Measurements from ENCODE around the gene FGF5.

DNA sequence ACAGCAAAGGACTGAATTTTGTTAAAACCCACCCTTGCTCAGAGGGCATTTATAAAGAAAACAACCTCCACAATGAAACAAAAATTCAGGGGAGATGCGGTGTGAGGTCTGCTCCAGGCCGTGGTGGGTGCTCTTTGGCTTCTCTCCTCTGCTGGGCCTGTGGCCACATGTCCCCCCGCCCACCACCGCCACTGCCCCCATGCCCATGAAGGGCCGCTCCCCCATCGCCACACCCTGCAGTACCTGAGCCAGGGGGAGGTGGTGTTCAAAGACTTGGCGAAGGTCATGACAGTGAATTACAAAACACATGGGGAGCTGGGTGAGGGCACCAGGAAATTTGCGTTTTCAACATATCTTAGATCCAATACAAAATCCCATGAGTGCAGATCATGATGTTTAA lies 54.9 kb downstream of the FGF5 start:
- TF ChIP-seq ZBTB21 (tag by site-specific recombination; IDR thresholded peaks at IDR 0.05) (no peak), MYNN (tag by site-specific recombination; IDR thresholded peaks at IDR 0.05; ENCODE audit: borderline replicate concordance) (no peak), BCL11B (tag by site-specific recombination; IDR thresholded peaks at IDR 0.05; ENCODE audit: low read depth) (no peak), ZNF416 (tag by site-specific recombination; IDR thresholded peaks at IDR 0.05) (no peak), ZNF707 (tag by site-specific recombination; IDR thresholded peaks at IDR 0.05) (no peak), ZFP3 (tag by site-specific recombination; IDR thresholded peaks at IDR 0.05; ENCODE audit: low read depth) (no peak), ZNF274 (IDR thresholded peaks at IDR 0.05; ENCODE audit: low read length) (no peak), ZNF274 (tag by site-specific recombination; IDR thresholded peaks at IDR 0.05; ENCODE audit: borderline replicate concordance) (no peak)
- TF ChIP-seq, protein P1, sequence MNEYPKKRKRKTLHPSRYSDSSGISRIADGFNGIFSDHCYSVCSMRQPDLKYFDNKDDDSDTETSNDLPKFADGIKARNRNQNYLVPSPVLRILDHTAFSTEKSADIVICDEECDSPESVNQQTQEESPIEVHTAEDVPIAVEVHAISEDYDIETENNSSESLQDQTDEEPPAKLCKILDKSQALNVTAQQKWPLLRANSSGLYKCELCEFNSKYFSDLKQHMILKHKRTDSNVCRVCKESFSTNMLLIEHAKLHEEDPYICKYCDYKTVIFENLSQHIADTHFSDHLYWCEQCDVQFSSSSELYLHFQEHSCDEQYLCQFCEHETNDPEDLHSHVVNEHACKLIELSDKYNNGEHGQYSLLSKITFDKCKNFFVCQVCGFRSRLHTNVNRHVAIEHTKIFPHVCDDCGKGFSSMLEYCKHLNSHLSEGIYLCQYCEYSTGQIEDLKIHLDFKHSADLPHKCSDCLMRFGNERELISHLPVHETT (tag by site-specific recombination; IDR thresholded peaks at IDR 0.05) = no peak
- TF ChIP-seq, protein P2, sequence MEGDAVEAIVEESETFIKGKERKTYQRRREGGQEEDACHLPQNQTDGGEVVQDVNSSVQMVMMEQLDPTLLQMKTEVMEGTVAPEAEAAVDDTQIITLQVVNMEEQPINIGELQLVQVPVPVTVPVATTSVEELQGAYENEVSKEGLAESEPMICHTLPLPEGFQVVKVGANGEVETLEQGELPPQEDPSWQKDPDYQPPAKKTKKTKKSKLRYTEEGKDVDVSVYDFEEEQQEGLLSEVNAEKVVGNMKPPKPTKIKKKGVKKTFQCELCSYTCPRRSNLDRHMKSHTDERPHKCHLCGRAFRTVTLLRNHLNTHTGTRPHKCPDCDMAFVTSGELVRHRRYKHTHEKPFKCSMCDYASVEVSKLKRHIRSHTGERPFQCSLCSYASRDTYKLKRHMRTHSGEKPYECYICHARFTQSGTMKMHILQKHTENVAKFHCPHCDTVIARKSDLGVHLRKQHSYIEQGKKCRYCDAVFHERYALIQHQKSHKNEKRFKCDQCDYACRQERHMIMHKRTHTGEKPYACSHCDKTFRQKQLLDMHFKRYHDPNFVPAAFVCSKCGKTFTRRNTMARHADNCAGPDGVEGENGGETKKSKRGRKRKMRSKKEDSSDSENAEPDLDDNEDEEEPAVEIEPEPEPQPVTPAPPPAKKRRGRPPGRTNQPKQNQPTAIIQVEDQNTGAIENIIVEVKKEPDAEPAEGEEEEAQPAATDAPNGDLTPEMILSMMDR (tag by site-specific recombination; IDR thresholded peaks at IDR 0.05) = no peak
- TF ChIP-seq, protein P3, sequence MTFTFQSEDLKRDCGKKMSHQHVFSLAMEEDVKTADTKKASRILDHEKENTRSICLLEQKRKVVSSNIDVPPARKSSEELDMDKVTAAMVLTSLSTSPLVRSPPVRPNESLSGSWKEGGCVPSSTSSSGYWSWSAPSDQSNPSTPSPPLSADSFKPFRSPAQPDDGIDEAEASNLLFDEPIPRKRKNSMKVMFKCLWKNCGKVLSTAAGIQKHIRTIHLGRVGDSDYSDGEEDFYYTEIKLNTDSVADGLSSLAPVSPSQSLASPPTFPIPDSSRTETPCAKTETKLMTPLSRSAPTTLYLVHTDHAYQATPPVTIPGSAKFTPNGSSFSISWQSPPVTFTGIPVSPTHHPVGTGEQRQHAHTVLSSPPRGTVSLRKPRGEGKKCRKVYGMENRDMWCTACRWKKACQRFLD (tag by site-specific recombination; IDR thresholded peaks at IDR 0.05) = no peak
- TF ChIP-seq, protein P4, sequence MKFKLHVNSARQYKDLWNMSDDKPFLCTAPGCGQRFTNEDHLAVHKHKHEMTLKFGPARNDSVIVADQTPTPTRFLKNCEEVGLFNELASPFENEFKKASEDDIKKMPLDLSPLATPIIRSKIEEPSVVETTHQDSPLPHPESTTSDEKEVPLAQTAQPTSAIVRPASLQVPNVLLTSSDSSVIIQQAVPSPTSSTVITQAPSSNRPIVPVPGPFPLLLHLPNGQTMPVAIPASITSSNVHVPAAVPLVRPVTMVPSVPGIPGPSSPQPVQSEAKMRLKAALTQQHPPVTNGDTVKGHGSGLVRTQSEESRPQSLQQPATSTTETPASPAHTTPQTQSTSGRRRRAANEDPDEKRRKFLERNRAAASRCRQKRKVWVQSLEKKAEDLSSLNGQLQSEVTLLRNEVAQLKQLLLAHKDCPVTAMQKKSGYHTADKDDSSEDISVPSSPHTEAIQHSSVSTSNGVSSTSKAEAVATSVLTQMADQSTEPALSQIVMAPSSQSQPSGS (tag by site-specific recombination; IDR thresholded peaks at IDR 0.05; ENCODE audit: low read depth) = no peak
